ENCODE data around the gene ZNF212. TPM values are rescaled to one million over a fixed set of nuclear protein-coding genes. Genes with fewer than 3 reads are reported as not detected.

Gene ZNF212
- total RNA-seq, 4 donors from 2014 or later = 7.1 to 17.9 (median 9.9) TPM

DNA sequence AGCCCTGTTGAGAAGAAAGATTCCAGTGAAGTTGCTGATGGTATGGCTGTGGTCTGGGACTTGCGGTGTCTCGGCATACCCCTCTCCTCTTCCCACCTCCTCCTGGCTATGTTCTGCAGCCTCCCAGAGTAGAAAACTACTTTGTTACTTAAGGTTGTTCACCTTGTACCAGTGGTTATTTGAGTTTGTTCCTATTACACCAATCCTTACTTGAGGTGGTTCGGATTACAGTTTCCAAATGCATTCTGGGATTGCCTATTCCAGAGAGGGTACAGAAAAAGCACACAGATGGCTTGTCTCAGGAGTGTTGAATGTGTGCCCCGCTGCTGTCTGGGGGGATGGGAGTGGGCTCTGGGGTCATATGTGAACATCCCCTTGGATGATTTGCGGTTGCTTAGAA lies 15.7 kb downstream of the ZNF212 start:
- Histone ChIP-seq H3K4me1 (no peaks in the 10 kb centered on the region), H3K4me3 (no peak overlapping the region), H3K27ac (no peak overlapping the region), H3K9me3 (no peaks in the 10 kb centered on the region), H3K27me3 (no peaks in the 10 kb centered on the region), H3K36me3 (peaks cover 58% of the 10 kb centered on the region)
- DNase-seq (ENCODE audit: low spot score in 2 of 2) = no peak
- no peak for TF ChIP-seq POLR2AphosphoS5 (IDR thresholded peaks at IDR 0.05)
- TF ChIP-seq, protein P1, sequence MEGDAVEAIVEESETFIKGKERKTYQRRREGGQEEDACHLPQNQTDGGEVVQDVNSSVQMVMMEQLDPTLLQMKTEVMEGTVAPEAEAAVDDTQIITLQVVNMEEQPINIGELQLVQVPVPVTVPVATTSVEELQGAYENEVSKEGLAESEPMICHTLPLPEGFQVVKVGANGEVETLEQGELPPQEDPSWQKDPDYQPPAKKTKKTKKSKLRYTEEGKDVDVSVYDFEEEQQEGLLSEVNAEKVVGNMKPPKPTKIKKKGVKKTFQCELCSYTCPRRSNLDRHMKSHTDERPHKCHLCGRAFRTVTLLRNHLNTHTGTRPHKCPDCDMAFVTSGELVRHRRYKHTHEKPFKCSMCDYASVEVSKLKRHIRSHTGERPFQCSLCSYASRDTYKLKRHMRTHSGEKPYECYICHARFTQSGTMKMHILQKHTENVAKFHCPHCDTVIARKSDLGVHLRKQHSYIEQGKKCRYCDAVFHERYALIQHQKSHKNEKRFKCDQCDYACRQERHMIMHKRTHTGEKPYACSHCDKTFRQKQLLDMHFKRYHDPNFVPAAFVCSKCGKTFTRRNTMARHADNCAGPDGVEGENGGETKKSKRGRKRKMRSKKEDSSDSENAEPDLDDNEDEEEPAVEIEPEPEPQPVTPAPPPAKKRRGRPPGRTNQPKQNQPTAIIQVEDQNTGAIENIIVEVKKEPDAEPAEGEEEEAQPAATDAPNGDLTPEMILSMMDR (IDR thresholded peaks at IDR 0.05) = no peak
- no peak for TF ChIP-seq EP300 (IDR thresholded peaks at IDR 0.05)
- WGBS = 95% methylated on average over 5 of the region's 5 CpGs

DNA sequence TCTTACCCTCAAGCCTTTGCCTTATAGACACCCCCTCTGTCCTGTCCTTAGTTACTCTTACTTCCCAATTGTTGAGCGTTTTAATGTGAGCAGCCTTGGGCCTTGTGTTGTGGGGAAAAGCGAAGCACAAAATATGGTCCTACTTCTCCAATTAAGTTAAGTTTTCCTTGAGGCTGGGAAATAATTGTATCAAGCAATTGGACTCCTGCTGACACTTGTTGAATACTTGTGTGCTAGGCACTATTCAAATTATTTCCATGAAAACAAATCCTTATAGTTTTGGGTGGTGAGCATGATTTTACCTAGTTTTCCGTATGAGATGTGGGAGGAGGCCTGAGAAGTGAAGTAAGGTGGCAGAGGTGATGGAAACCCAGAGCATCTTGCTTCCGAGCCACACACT lies 17.1 kb downstream of the ZNF212 start:
- Histone ChIP-seq H3K36me3 (peaks cover 46% of the 10 kb centered on the region), H3K9me3 (no peaks in the 10 kb centered on the region), H3K4me1 (peaks cover 7% of the 10 kb centered on the region), H3K27ac (no peak overlapping the region), H3K4me3 (no peak overlapping the region), H3K27me3 (no peaks in the 10 kb centered on the region)
- 78% methylated on average over 4 of the region's 4 CpGs for WGBS
- no peak for DNase-seq (ENCODE audit: low spot score in 2 of 2)
- TF ChIP-seq, protein P1 (IDR thresholded peaks at IDR 0.05) = no peak
- no peak for TF ChIP-seq POLR2AphosphoS5 (IDR thresholded peaks at IDR 0.05)
- TF ChIP-seq POLR2A (IDR thresholded peaks at IDR 0.05) = no peak

DNA sequence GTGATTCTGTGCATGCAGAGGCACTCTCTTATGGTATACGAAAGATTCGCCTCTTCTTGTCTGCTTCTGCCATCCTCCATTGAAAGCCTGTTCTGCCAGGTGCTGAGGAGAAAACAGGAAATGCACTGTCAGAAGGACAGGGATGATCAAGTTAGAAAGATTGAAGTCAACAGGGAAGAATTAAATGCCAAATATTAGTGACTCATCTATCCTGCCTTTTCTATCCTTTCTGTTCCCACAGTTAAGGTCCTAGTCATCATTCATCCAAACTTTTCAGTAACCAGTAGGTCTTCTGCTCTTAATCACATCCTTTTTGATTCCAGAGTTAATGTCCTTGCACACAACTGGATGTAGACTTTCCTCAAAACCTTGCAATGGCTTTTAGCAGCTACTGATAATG lies 17.7 kb downstream of the ZNF212 start:
- Histone ChIP-seq H3K9me3 (no peaks in the 10 kb centered on the region), H3K27ac (no peak overlapping the region), H3K4me3 (no peak overlapping the region), H3K36me3 (peaks cover 41% of the 10 kb centered on the region), H3K4me1 (peaks cover 12% of the 10 kb centered on the region), H3K27me3 (no peaks in the 10 kb centered on the region)
- WGBS = 67% methylated on average over 2 of the region's 2 CpGs
- TF ChIP-seq POLR2AphosphoS5 (IDR thresholded peaks at IDR 0.05) (no peak), POLR2A (IDR thresholded peaks at IDR 0.05) (no peak), EP300 (IDR thresholded peaks at IDR 0.05) (no peak)
- TF ChIP-seq, protein P1 (IDR thresholded peaks at IDR 0.05) = no peak
- DNase-seq (ENCODE audit: low spot score in 2 of 2) = no peak

DNA sequence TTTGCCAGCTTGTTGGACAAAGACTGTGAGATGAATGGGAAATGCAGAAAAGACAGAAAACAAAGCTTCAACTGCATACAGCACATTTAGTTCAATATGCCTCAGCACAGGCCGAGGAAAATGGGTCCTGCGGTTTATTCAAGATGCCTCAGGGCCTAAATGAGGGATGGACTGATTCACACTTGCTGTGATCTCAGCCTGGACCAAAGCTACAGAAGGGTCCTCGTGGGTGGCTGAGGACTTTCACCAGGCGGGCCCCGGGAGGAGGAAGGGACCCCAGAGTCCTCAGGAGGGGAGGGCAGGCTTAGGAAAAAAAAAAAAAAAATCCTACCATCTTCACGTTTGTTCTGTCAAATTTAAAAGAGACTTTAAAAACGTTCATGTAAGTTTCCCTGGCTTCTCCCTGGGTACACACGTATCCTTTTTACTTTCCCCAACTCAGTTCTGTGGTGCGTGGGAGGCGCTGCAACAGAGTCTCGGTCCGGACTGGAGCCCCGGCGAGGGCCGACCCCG lies 21.9 kb downstream of the ZNF212 start:
- no peak for DNase-seq (ENCODE audit: low spot score in 2 of 2)
- peak overlapping the region; percentile 63 for H3K4me3 ChIP-seq
- TF ChIP-seq, protein P1 (IDR thresholded peaks at IDR 0.05) = no peak
- TF ChIP-seq POLR2AphosphoS5 (IDR thresholded peaks at IDR 0.05) = no peak
- no peak for TF ChIP-seq POLR2A (IDR thresholded peaks at IDR 0.05)
- TF ChIP-seq EP300 (IDR thresholded peaks at IDR 0.05) = no peak
- 2% methylated on average over 16 of the region's 16 CpGs for WGBS
- H3K9me3 ChIP-seq = no peaks in the 10 kb centered on the region
- H3K4me1 ChIP-seq = peaks cover 29% of the 10 kb centered on the region
- peaks cover 14% of the 10 kb centered on the region for H3K36me3 ChIP-seq
- H3K27ac ChIP-seq = peak overlapping the region; percentile 96
- H3K27me3 ChIP-seq = no peaks in the 10 kb centered on the region

GRCh38 chr7:149261829-149262617 lies 22.6 kb downstream of the ZNF212 start, which contains the start of gene ZNF783:
Gene ZNF783, plus strand, starts transcription at chr7:149262196. Its CDS starts 138 bp downstream, at chr7:149262334.
- no peaks in the 10 kb centered on the region for H3K9me3 ChIP-seq
- peak within 1 kb of the TSS; percentile 96 for H3K27ac ChIP-seq
- H3K4me3 ChIP-seq = peak within 1 kb of the TSS; percentile 63
- TF ChIP-seq, protein P1 (IDR thresholded peaks at IDR 0.05) = peak; percentile 79 to 96
- TF ChIP-seq POLR2A (IDR thresholded peaks at IDR 0.05) (no peak), POLR2AphosphoS5 (IDR thresholded peaks at IDR 0.05) (peak in 1 of 3 donors; percentile 59)
- under 1% methylated on average over 17 of the region's 115 CpGs for WGBS
- H3K4me1 ChIP-seq = peaks cover 29% of the 10 kb centered on the region
- peaks cover 21% of the 10 kb centered on the region for H3K36me3 ChIP-seq
- DNase-seq (ENCODE audit: low spot score in 2 of 2) = peak; percentile 91 to 93
- no peaks in the 10 kb centered on the region for H3K27me3 ChIP-seq
